DOHH2 (cell line): ENCODE data around the gene SEC23IP.
"Not testable (repeated sequence)": the region's sequence is repeated elsewhere in the genome, so short reads cannot be mapped to it uniquely, and the experiment has no call there.

ENCODE experiments used
- EZH2phosphoT487 ChIP-seq: fragments of 200-600 bp; sonication (generic); IDR thresholded peaks from 2 replicates; pipeline ENCODE4 v1.6.1; 2017; ENCODE audit warnings: borderline replicate concordance, mild to moderate bottlenecking, antibody characterized with exemption, low read length, moderate library complexity, mixed read lengths
- TF ChIP-seq, protein P1 (sequence below): fragments of 200-600 bp; sonication (generic); IDR thresholded peaks from one replicate; pipeline ENCODE4 v1.5.1; 2014; ENCODE audit warnings: antibody characterized with exemption, mild to moderate bottlenecking, low read depth, low read length; ENCODE audit not compliant: poor library complexity, severe bottlenecking

DNA sequence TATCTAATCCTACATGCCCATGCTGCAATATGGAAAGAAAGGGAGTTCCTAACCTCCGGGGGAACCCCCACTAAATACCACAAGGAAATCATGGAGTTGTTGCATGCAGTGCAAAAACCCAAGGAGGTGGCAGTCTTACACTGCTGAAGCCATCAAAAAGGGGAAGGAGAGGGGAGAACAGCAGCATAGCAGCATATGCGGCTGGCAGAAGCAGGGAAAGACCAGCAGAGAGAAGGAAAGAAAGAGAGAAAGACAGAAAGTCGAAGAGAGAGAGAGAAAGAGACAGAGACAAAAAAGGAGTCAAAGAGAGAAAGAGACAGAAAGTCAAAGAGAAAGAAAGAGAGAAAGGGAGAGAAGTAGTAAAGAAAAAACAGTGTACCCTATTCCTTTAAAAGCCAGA lies 3.8 kb upstream of the SEC23IP start:
- TF ChIP-seq, protein P1, sequence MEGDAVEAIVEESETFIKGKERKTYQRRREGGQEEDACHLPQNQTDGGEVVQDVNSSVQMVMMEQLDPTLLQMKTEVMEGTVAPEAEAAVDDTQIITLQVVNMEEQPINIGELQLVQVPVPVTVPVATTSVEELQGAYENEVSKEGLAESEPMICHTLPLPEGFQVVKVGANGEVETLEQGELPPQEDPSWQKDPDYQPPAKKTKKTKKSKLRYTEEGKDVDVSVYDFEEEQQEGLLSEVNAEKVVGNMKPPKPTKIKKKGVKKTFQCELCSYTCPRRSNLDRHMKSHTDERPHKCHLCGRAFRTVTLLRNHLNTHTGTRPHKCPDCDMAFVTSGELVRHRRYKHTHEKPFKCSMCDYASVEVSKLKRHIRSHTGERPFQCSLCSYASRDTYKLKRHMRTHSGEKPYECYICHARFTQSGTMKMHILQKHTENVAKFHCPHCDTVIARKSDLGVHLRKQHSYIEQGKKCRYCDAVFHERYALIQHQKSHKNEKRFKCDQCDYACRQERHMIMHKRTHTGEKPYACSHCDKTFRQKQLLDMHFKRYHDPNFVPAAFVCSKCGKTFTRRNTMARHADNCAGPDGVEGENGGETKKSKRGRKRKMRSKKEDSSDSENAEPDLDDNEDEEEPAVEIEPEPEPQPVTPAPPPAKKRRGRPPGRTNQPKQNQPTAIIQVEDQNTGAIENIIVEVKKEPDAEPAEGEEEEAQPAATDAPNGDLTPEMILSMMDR = not testable (repeated sequence)
- not testable (repeated sequence) for TF ChIP-seq EZH2phosphoT487
